Activated T-cell treated with anti-CD3 and anti-CD28 coated beads, Interleukin-2, amount 50 U/mL, for 72 hours (primary cell): Measurements from ENCODE around the gene FGD5. TPM values are rescaled to one million over a fixed set of nuclear protein-coding genes. Genes with fewer than 3 reads are reported as not detected.

Source experiments
- ATAC-seq, 2 donors: fragments of 150-1000 bp; cut with Tn5 transposase; replicated peaks in 1 of 2; 2 replicates each; pipeline ENCODE4 v1.10.0; 2021; ENCODE audit warnings: moderate library complexity in 2 of 2, mild to moderate bottlenecking in 1 of 2
- DNase-seq, 2 donors: peaks; one replicate each; pipeline ENCODE4 v3.0.0; 2021 to 2022; ENCODE audit warnings: mixed read lengths in 1 of 2
- H3K27ac Mint-ChIP-seq: one replicate; pipeline ENCODE4 v1.8.0; 2022; ENCODE audit warnings: mild to moderate bottlenecking, moderate library complexity, mixed read lengths
- H3K27me3 Mint-ChIP-seq: one replicate; pipeline ENCODE4 v1.8.0; 2022; ENCODE audit warnings: low read depth, mixed read lengths
- H3K36me3 Mint-ChIP-seq, 2 donors: one replicate each; pipeline ENCODE4 v1.8.0; 2022; ENCODE audit warnings: mixed read lengths in 2 of 2, mild to moderate bottlenecking in 1 of 2; ENCODE audit not compliant: insufficient read depth in 2 of 2
- H3K4me1 Mint-ChIP-seq: one replicate; pipeline ENCODE4 v1.8.0; 2022; ENCODE audit warnings: low read depth, mixed read lengths
- H3K4me3 Mint-ChIP-seq, 2 donors: one replicate each; pipeline ENCODE4 v1.8.0; 2022; ENCODE audit warnings: mild to moderate bottlenecking in 2 of 2, mixed read lengths in 2 of 2, moderate library complexity in 2 of 2
- H3K9me3 Mint-ChIP-seq, 2 donors: one replicate each; pipeline ENCODE4 v1.8.0; 2022; ENCODE audit warnings: mixed read lengths in 2 of 2
- total RNA-seq, 2 donors: library from RNA; stranded (reverse); gene quantifications; one replicate each; pipeline ENCODE4 v1.2.3, GENCODE V29; 2022

The FGD5 gene
- total RNA-seq, 2 donors from 2014 or later, result not detected

DNA sequence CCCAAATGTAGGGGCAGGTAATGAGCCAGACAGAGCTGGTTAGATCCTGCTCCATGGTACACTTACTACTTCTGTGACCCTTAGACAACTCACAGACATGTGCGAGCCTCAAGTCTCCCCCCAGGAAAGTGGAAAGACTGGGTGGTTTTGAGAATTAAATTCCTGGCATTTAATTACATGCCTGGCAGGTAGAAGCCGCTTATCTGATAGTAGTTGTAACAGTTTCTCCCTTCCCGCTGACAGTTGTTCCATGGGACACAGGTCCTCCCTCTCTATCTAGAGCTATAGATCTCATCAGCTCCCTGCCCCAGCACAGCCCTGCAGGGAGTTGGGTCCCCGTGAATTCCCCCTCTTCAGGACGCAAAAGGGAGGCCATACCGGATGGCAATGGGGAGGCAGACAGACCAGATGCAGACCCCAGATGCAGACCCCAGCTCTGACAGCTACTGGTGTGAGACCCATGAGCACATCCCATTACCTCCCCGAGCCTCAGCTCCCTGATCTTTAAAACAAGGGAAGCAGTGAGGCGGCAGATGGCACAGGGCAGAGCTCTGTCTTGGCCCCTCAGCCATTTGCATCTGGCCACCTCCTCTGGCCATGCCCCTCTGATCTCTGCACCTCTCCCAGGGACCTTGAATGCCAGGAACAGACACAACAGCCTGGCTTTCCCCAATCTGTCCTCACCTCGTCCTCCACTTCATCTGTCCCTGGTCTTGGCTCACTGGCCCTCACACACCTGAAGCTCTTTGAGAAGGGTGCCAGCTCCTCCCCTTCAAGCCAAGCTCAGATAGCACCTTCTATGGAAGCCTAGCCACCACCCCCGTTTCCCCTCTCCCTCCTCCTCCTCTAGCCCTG, 94.5 kb downstream of the FGD5 start:
- no peak overlapping the region for H3K4me3 Mint-ChIP-seq
- H3K9me3 Mint-ChIP-seq, result no peaks in the 10 kb centered on the region
- H3K4me1 Mint-ChIP-seq, result no peaks in the 10 kb centered on the region
- H3K36me3 Mint-ChIP-seq, result no peaks in the 10 kb centered on the region
- DNase-seq (no peak), ATAC-seq (no peak)
- H3K27ac Mint-ChIP-seq, result no peak overlapping the region
- no peaks in the 10 kb centered on the region for H3K27me3 Mint-ChIP-seq

DNA sequence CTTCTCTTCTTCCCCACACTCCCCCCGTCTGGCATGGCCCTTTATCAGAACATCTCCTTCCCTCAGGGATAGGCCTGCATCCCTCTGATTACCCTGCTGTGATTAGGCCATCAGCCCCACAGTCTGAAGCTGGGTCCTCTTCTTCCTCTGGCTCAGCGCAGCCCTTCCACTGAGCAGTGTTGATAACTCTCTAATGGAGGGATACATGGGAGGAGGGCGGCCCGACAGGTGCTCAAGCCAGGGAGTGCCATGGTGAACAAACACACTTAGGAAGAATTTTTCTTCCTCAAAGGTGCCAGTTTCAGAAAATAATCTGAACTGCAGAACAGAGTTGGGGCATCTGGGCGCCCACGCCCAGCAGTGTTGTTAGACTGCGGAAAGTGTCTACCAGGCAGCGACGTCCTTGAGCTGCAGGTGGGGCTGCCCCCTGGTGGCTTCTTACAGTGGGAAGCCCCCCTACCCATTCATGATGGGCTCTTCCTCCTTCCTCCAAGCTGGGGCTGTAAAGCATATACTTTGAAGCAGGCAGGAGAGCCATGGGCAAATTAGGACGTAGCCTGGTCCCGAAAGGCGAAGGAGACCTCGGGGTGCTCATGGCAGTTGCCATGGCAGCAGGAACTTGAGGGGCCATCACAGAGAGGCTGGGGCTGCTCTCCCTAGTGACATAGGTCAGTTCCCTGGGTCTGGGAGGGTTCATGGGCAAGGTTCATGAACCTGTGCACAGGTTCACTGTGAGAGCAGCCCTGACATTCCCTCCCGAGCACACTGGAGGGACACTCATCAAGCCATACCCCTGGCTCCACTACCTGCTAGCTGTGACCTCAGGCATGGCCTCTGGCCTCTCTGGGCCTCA, 95.4 kb downstream of the FGD5 start:
- Mint-ChIP-seq H3K27ac (no peak overlapping the region), H3K4me3 (no peak overlapping the region), H3K4me1 (no peaks in the 10 kb centered on the region)

GRCh38 chr3:14914779-14915117, 96.0 kb downstream of the FGD5 start:
- Mint-ChIP-seq H3K36me3 (no peaks in the 10 kb centered on the region), H3K27me3 (no peaks in the 10 kb centered on the region), H3K4me1 (no peaks in the 10 kb centered on the region), H3K27ac (no peak overlapping the region), H3K9me3 (no peaks in the 10 kb centered on the region), H3K4me3 (no peak overlapping the region)
- ATAC-seq (no peak), DNase-seq (no peak)

More for the DNA sequence above, 95.4 kb downstream of the FGD5 start:
- ATAC-seq (no peak), DNase-seq (no peak)
- Mint-ChIP-seq H3K36me3 (no peaks in the 10 kb centered on the region), H3K9me3 (no peaks in the 10 kb centered on the region), H3K27me3 (no peaks in the 10 kb centered on the region)

DNA sequence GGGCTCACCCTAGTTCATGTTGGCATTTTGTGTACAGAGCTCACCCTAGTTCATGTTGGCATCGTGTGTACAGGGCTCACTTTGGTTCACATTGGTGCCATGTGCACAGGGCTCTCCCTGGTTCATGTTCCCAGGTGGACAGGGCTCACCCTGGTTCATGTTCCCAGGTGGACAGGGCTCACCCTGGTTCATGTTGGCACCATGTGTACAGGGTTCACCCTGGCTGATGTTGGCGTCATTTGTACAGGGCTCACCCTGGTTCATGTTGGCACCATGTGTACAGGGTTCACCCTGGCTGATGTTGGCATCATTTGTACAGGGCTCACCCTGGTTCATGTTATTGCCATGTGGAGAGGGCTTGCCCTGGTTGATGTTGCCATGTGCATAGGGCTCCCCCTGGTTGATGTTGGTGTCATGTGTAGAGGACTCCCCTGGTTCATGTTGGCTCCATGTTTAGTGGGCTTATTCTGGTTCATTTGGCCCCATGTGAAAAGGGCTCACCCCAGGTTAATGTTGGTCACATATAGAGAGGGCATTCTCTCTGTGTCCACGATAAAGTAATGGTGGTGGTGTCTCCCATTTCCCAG, 97.0 kb downstream of the FGD5 start:
- Mint-ChIP-seq H3K27me3 (no peaks in the 10 kb centered on the region), H3K27ac (no peak overlapping the region), H3K36me3 (no peaks in the 10 kb centered on the region), H3K9me3 (no peaks in the 10 kb centered on the region), H3K4me1 (no peaks in the 10 kb centered on the region), H3K4me3 (no peak overlapping the region)
- peak; percentile 31 to 48 for ATAC-seq
- DNase-seq, result peak in 1 of 2 donors; percentile 9

DNA sequence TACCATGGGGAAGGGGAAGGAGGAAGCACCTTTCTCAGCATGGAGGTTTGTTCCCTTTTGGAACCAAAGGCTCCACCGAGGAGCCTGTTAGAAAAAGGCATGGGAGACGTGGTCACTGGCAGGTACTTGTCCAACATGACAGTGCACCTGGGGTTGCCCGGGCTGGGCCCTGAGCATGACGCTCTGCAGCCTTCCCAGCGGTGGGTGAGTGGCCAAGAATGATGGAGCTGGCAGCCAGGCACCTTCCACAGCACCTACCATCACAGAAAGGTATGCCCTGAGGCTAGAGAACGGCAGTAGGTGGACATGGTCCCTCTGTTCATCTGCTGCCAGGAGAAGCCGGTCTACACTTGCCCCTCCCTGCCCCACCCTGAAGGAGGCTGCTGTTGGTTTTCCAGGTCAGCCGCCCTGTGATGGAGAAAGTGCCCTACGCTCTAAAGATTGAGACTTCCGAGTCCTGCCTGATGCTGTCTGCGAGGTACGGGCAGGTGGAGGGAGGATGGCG, 99.6 kb downstream of the FGD5 start:
- no peak for DNase-seq
- H3K4me3 Mint-ChIP-seq, result no peak overlapping the region
- H3K36me3 Mint-ChIP-seq, result no peaks in the 10 kb centered on the region
- no peaks in the 10 kb centered on the region for H3K9me3 Mint-ChIP-seq
- no peak overlapping the region for H3K27ac Mint-ChIP-seq
- no peak for ATAC-seq
- no peaks in the 10 kb centered on the region for H3K4me1 Mint-ChIP-seq
- H3K27me3 Mint-ChIP-seq, result no peaks in the 10 kb centered on the region

GRCh38 chr3:14920536-14920935, 101.8 kb downstream of the FGD5 start:
- no peak overlapping the region for H3K4me3 Mint-ChIP-seq

DNA sequence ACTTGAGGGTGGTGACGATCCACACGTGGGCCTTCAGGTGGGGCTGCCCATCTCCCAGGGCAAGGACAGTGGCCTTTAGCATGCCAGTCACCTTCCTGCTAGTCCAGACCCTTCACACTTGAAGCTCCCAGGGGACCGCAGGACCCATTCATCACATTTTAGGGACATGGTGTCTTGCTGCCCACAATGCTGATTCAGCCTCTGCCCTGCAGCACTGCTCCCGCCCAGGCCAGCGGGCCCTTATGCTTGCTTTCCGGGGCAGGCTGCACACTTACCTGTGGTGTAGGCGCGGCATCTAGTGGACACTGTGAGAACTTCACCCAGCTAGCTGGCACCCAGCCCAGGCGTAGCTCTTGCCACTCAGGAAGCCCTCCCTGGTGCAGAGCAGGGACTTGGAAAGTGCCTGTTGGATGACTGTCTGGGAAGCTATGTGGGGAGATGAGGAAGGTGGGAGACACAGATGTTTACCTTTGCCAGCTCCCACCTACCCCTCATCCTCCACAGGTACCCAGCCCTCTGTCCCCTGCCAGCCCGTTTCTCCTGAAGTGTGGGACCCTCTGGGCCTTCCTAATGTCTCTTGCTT, 102.4 kb downstream of the FGD5 start:
- Mint-ChIP-seq H3K4me3 (no peak overlapping the region), H3K27ac (no peak overlapping the region), H3K27me3 (no peaks in the 10 kb centered on the region), H3K36me3 (no peaks in the 10 kb centered on the region), H3K9me3 (no peaks in the 10 kb centered on the region), H3K4me1 (no peaks in the 10 kb centered on the region)
- ATAC-seq, result peak; percentile 89 to 93
- DNase-seq, result peak; percentile 79 to 85

More at GRCh38 chr3:14920536-14920935, 101.8 kb downstream of the FGD5 start:
- no peak for ATAC-seq
- no peak for DNase-seq
- Mint-ChIP-seq H3K27ac (no peak overlapping the region), H3K4me1 (no peaks in the 10 kb centered on the region), H3K9me3 (no peaks in the 10 kb centered on the region), H3K27me3 (no peaks in the 10 kb centered on the region), H3K36me3 (no peaks in the 10 kb centered on the region)

- no peaks in the 10 kb centered on the region for H3K27me3 Mint-ChIP-seq
- H3K36me3 Mint-ChIP-seq, result no peaks in the 10 kb centered on the region
- DNase-seq (no peak), ATAC-seq (no peak)
- no peaks in the 10 kb centered on the region for H3K9me3 Mint-ChIP-seq
- no peak overlapping the region for H3K27ac Mint-ChIP-seq
- H3K4me3 Mint-ChIP-seq, result no peak overlapping the region
- no peaks in the 10 kb centered on the region for H3K4me1 Mint-ChIP-seq
These were observed 103.3 kb downstream of the FGD5 start for GRCh38 chr3:14921811-14922705.

GRCh38 chr3:14922863-14923262, 104.1 kb downstream of the FGD5 start:
- H3K9me3 Mint-ChIP-seq, result no peaks in the 10 kb centered on the region
- H3K4me3 Mint-ChIP-seq, result no peak overlapping the region
- H3K27ac Mint-ChIP-seq, result no peak overlapping the region
- DNase-seq (no peak), ATAC-seq (no peak)
- no peaks in the 10 kb centered on the region for H3K36me3 Mint-ChIP-seq
- H3K27me3 Mint-ChIP-seq, result no peaks in the 10 kb centered on the region
- H3K4me1 Mint-ChIP-seq, result no peaks in the 10 kb centered on the region

DNA sequence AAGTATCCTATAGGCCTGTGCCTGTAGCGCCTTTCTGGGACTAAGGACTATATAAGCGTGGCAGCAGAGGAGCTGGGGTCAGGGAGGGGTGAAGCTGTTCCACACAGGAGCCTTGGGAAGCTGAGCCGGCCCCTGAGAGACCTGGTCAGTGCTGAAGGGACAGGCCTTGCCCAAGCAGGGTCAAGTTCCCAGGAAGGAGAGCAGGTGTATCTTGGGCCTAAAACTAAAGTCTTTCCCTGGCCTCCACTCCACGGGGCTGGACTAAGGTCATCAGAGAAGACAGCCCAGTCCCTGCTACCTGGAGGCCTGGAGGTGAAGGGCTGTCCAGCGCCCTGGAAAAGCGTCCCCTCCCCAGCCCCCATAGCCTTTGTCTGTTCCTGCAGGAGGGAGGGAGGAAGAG, 104.7 kb downstream of the FGD5 start:
- Mint-ChIP-seq H3K36me3 (no peaks in the 10 kb centered on the region), H3K4me3 (no peak overlapping the region), H3K27ac (no peak overlapping the region), H3K4me1 (no peaks in the 10 kb centered on the region), H3K9me3 (no peaks in the 10 kb centered on the region), H3K27me3 (no peaks in the 10 kb centered on the region)
- ATAC-seq (no peak), DNase-seq (no peak)

GRCh38 chr3:14925729-14926591, 107.2 kb downstream of the FGD5 start:
- H3K4me1 Mint-ChIP-seq, result no peaks in the 10 kb centered on the region
- DNase-seq (peak in 1 of 2 donors; percentile 35), ATAC-seq (peak in 1 of 2 donors; percentile 16)
- no peak overlapping the region for H3K27ac Mint-ChIP-seq
- no peak overlapping the region for H3K4me3 Mint-ChIP-seq
- H3K27me3 Mint-ChIP-seq, result no peaks in the 10 kb centered on the region
- H3K9me3 Mint-ChIP-seq, result no peaks in the 10 kb centered on the region
- no peaks in the 10 kb centered on the region for H3K36me3 Mint-ChIP-seq
